ENCODE data around the gene PITX2. TPM values are rescaled to one million over a fixed set of nuclear protein-coding genes. Genes with fewer than 3 reads are reported as not detected.
A peak's percentile ranks its signal among the peaks of the same experiment; 100 is the strongest.

The PITX2 gene
- total and polyA plus RNA-seq, 2 of the 13 experiments (the other 11 are each of a cell fraction or from before 2014, with no cell fraction given): not detected

GRCh38 chr4:110644008-110644407 lies 21.1 kb upstream of the PITX2 start (continued):
- TF ChIP-seq ZNF609 (CRISPR knock-in tag; IDR thresholded peaks at IDR 0.05; ENCODE audit: borderline replicate concordance): peak; percentile 38; the same call in 1 of the 2 replicates
- TF ChIP-seq EP300 (IDR thresholded peaks at IDR 0.05; ENCODE audit: low read depth in 2 of 2, low read length in 2 of 2): 0 out of 4 replicates have a peak, but pooled peaks of 1 of the 2 experiments have one; percentile 20
- no peak for TF ChIP-seq EP300 (CRISPR knock-in tag; IDR thresholded peaks at IDR 0.05; ENCODE audit: borderline replicate concordance)
- TF ChIP-seq ZNF644 (CRISPR knock-in tag; IDR thresholded peaks at IDR 0.05; ENCODE audit: low read depth): peak; percentile 73
- peak; percentile 24; the same call in 1 of the 2 replicates for TF ChIP-seq ETV5 (CRISPR knock-in tag; IDR thresholded peaks at IDR 0.05; ENCODE audit: borderline replicate concordance)
- peak; percentile 85 for TF ChIP-seq ARID5B (CRISPR knock-in tag; IDR thresholded peaks at IDR 0.05)
- no peak for TF ChIP-seq ZNF329 (CRISPR knock-in tag; IDR thresholded peaks at IDR 0.05; ENCODE audit: low read depth)
- 0 out of 2 replicates have a peak, but pooled peaks have one; percentile 33 for TF ChIP-seq SETDB1 (CRISPR knock-in tag; IDR thresholded peaks at IDR 0.05; ENCODE audit: borderline replicate concordance)
- no peak for TF ChIP-seq ZSCAN22 (CRISPR knock-in tag; IDR thresholded peaks at IDR 0.05)
- TF ChIP-seq AHDC1 (CRISPR knock-in tag; IDR thresholded peaks at IDR 0.05; ENCODE audit: borderline replicate concordance): peak; percentile 60; the same call in 1 of the 2 replicates
- TF ChIP-seq SOX5 (CRISPR knock-in tag; IDR thresholded peaks at IDR 0.05; ENCODE audit: borderline replicate concordance): peak; percentile 44; the same call in 1 of the 2 replicates
- no peak for TF ChIP-seq TCF7 (IDR thresholded peaks at IDR 0.05; ENCODE audit: low read depth)
- TF ChIP-seq ZNF331 (CRISPR knock-in tag; IDR thresholded peaks at IDR 0.05): 0 out of 2 replicates have a peak, but pooled peaks have one; percentile 21
- peak; percentile 29 for TF ChIP-seq TEAD3 (CRISPR knock-in tag; optimal IDR thresholded peaks at IDR 0.05; ENCODE audit: borderline replicate concordance)
- TF ChIP-seq ZNF501 (CRISPR knock-in tag; IDR thresholded peaks at IDR 0.05): 0 out of 2 replicates have a peak, but pooled peaks have one; percentile 21
